Caco-2 (cell line): ENCODE results near the gene FOXP1. TPM values are rescaled to one million over a fixed set of nuclear protein-coding genes. Genes with fewer than 3 reads are reported as not detected.

Experiments used
- BruUV-seq: library from RNA; stranded (reverse); fragments of 400-500 nt; replicated peaks from 2 replicates; lab custom pipeline; 2021; lab: Mats Ljungman, UMichigan
- CTCF ChIA-PET: fragments of 300-600 bp; sonication (Branson Sonifier 250); formaldehyde crosslinking; loops from one replicate; lab custom pipeline; 2022; ENCODE audit warnings: antibody characterized with exemption; lab: Charles Lee
- POLR2A ChIA-PET: fragments of 300-600 bp; sonication (Branson Sonifier 250); formaldehyde crosslinking; loops from one replicate; lab custom pipeline; 2022; ENCODE audit warnings: antibody characterized with exemption; lab: Charles Lee
- DNase-seq, 2 experiments: peaks; one replicate each; pipeline versions ENCODE4 v3.0.0 to v3.0.0-alpha.2; 2020 to 2022
- H3K27me3 ChIP-seq: replicated peaks from 2 replicates; pipeline ENCODE4 v1.6.0; 2011; ENCODE audit warnings: low read length; ENCODE audit not compliant: control insufficient read depth, insufficient read depth
- H3K36me3 ChIP-seq: 2 replicates; pipeline ENCODE4 v1.5.1; 2011; ENCODE audit warnings: low read length; ENCODE audit not compliant: control insufficient read depth, insufficient read depth
- H3K4me1 ChIP-seq: fragments of 250-450 bp; sonication (Bioruptor Pico); 2 replicates; pipeline ENCODE4 v1.5.1; 2020; ENCODE audit warnings: mild to moderate bottlenecking
- H3K4me3 ChIP-seq: 2 replicates; pipeline ENCODE4 v1.5.1; 2011; ENCODE audit warnings: low read depth, mild to moderate bottlenecking, control low read depth, low read length
- H3K9me3 ChIP-seq: fragments of 250-450 bp; sonication (Bioruptor Pico); 2 replicates; pipeline ENCODE4 v1.5.1; 2020; ENCODE audit warnings: mild to moderate bottlenecking, moderate library complexity
- H3K27ac Mint-ChIP-seq: one replicate; pipeline ENCODE4 v1.8.0; 2022; ENCODE audit warnings: mixed read lengths; ENCODE audit not compliant: unreplicated experiment
- H3K27me3 Mint-ChIP-seq: one replicate; pipeline ENCODE4 v1.8.0; 2022; ENCODE audit warnings: mixed read lengths; ENCODE audit not compliant: insufficient read depth, unreplicated experiment
- H3K36me3 Mint-ChIP-seq: one replicate; pipeline ENCODE4 v1.8.0; 2022; ENCODE audit warnings: mild to moderate bottlenecking, mixed read lengths; ENCODE audit not compliant: insufficient read depth, unreplicated experiment
- H3K4me1 Mint-ChIP-seq: one replicate; pipeline ENCODE4 v1.8.0; 2022; ENCODE audit warnings: low read depth, mixed read lengths; ENCODE audit not compliant: unreplicated experiment
- H3K4me3 Mint-ChIP-seq: one replicate; pipeline ENCODE4 v1.8.0; 2022; ENCODE audit warnings: mild to moderate bottlenecking, moderate library complexity, mixed read lengths; ENCODE audit not compliant: unreplicated experiment
- H3K9me3 Mint-ChIP-seq: one replicate; pipeline ENCODE4 v1.8.0; 2022; ENCODE audit warnings: mixed read lengths; ENCODE audit not compliant: unreplicated experiment
- intact Hi-C: fragments of 100-400 bp; cut with micrococcal nuclease; formaldehyde crosslinking; loops from one replicate; pipeline ENCODE4 v1.10.0; 2022; ENCODE audit not compliant: unreplicated experiment
- total RNA-seq: library from RNA; stranded (reverse); gene quantifications from 2 replicates; pipeline ENCODE4 v1.2.3, GENCODE V29; 2022
- TF ChIP-seq, protein P1 (sequence below), 2 experiments: fragments of 200-600 bp in 1 of 2; IDR thresholded peaks; 1 replicate in 1 of 2; 2 replicates in 1 of 2; pipeline versions ENCODE4 v1.5.1 to v1.8.0; 2011 to 2022; ENCODE audit warnings: antibody characterized with exemption in 1 of 2, control low read depth in 1 of 2, inconsistent platforms in 1 of 2, low read depth in 1 of 2, low read length in 1 of 2, mild to moderate bottlenecking in 1 of 2, moderate library complexity in 1 of 2; ENCODE audit not compliant: insufficient read depth in 1 of 2, severe bottlenecking in 1 of 2, unreplicated experiment in 1 of 2

FOXP1 gene
- total RNA-seq, 1 experiment from 2014 or later, result 131 TPM

DNA sequence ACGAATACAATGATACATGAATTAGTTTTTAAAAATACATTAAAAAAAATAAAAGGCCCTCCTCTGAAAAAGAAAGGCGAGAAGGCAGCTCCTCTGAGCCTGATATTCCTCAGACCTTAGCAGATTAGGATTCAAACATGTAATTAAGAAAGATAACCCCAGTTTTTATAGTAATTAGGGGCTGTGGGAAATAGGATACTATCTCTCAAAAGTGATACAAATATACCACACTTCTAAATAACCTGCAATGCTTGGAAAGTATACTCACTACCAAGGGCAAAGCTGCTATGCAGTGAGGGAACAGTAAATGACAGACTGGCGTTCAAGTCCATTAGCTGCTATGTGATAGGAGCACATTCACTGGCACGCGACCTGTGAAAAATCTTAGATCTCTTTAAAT is 445.1 kb downstream of the FOXP1 start:
- Mint-ChIP-seq H3K36me3 (peaks cover 6% of the 10 kb centered on the region), H3K4me3 (no peak overlapping the region), H3K27me3 (no peaks in the 10 kb centered on the region), H3K9me3 (no peaks in the 10 kb centered on the region), H3K4me1 (peaks cover 35% of the 10 kb centered on the region), H3K27ac (no peak overlapping the region)
- no peaks in the 10 kb centered on the region for H3K27me3 ChIP-seq
- BruUV-seq, result no TSS peak
- ChIA-PET POLR2A (no interaction called here), CTCF (no interaction called here)
- DNase-seq, result no peak
- no peaks in the 10 kb centered on the region for H3K9me3 ChIP-seq
- TF ChIP-seq, protein P1, sequence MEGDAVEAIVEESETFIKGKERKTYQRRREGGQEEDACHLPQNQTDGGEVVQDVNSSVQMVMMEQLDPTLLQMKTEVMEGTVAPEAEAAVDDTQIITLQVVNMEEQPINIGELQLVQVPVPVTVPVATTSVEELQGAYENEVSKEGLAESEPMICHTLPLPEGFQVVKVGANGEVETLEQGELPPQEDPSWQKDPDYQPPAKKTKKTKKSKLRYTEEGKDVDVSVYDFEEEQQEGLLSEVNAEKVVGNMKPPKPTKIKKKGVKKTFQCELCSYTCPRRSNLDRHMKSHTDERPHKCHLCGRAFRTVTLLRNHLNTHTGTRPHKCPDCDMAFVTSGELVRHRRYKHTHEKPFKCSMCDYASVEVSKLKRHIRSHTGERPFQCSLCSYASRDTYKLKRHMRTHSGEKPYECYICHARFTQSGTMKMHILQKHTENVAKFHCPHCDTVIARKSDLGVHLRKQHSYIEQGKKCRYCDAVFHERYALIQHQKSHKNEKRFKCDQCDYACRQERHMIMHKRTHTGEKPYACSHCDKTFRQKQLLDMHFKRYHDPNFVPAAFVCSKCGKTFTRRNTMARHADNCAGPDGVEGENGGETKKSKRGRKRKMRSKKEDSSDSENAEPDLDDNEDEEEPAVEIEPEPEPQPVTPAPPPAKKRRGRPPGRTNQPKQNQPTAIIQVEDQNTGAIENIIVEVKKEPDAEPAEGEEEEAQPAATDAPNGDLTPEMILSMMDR (IDR thresholded peaks at IDR 0.05; ENCODE audit: insufficient read depth in 1 of 2, low read depth in 1 of 2, low read length in 1 of 2, severe bottlenecking in 1 of 2, unreplicated experiment in 1 of 2), result no peak
- peaks cover 61% of the 10 kb centered on the region for H3K4me1 ChIP-seq
- no peak overlapping the region for H3K4me3 ChIP-seq
- H3K36me3 ChIP-seq, result no peaks in the 10 kb centered on the region
- intact Hi-C loops, result no loop called here

DNA sequence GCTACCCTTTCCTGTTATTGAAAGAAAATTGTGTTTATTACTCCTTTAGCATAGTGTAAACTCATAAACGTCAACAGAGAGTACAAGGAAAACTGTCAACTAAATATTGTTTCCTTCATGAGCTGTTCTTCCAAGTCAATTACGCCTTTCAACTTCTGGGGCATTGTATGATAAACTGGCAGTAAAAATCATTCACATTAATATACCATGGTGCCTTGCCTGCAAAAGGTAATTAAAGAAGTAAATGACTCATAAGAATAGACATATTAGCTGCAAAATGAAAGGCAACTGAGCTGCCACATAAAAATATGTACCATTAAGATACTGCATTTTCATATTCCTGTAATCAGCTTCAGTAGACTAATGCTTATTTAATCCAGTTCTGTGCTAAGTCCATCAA is 447.3 kb downstream of the FOXP1 start:
- no TSS peak for BruUV-seq
- Mint-ChIP-seq H3K36me3 (peaks cover 2% of the 10 kb centered on the region), H3K4me1 (peaks cover 28% of the 10 kb centered on the region), H3K27me3 (no peaks in the 10 kb centered on the region), H3K4me3 (no peak overlapping the region), H3K9me3 (no peaks in the 10 kb centered on the region), H3K27ac (no peak overlapping the region)
- Histone ChIP-seq H3K4me1 (peaks cover 62% of the 10 kb centered on the region), H3K4me3 (no peak overlapping the region), H3K9me3 (no peaks in the 10 kb centered on the region), H3K36me3 (no peaks in the 10 kb centered on the region; the same call in 1 of the 2 replicates), H3K27me3 (no peaks in the 10 kb centered on the region)
- TF ChIP-seq, protein P1 (IDR thresholded peaks at IDR 0.05; ENCODE audit: insufficient read depth in 1 of 2, low read depth in 1 of 2, low read length in 1 of 2, severe bottlenecking in 1 of 2, unreplicated experiment in 1 of 2), result no peak
- ChIA-PET CTCF (no interaction called here), POLR2A (no interaction called here)
- no peak for DNase-seq
- intact Hi-C loops, result no loop called here

DNA sequence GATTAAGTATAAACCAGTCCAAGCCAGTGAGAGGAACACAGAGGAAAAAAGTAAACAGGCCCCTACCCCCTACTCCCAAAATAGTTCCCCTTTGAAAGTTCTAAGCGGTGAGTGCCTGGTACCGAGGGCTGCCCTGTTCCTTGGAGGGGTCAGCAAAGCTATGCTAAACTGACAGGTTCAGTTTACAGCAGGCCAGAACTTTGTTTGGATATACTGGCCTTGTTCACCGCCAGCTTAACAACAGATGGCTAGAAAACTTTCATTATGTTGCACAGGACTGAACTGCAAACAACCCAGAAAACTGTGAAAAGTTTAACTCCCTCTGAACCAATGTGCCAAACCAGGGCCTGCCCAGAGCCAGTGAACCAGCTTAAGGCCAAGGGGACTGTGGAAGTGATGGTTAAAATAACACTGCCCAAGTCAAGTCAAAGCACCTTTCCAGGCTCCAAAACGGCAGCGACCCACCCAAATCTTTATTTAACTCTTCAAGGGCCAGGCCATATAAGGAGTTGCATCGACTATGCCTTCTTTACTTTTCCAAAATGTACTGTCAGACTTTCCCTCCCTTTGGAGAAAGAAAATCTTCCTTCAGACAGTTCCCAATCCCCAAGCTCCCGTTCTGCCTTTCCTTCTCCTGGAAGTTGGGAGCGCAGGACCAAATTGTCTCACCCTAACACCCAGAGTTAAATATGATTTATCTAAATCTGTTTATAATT is 448.0 kb downstream of the FOXP1 start:
- Mint-ChIP-seq H3K27me3 (no peaks in the 10 kb centered on the region), H3K27ac (peak overlapping the region; percentile 85), H3K4me3 (no peak overlapping the region), H3K36me3 (no peaks in the 10 kb centered on the region), H3K4me1 (peaks cover 20% of the 10 kb centered on the region), H3K9me3 (no peaks in the 10 kb centered on the region)
- TF ChIP-seq, protein P1 (IDR thresholded peaks at IDR 0.05; ENCODE audit: insufficient read depth in 1 of 2, low read depth in 1 of 2, low read length in 1 of 2, severe bottlenecking in 1 of 2, unreplicated experiment in 1 of 2), result no peak
- peak in 1 of 2 experiments; percentile 55 for DNase-seq
- H3K27me3 ChIP-seq, result no peaks in the 10 kb centered on the region
- H3K4me3 ChIP-seq, result no peak overlapping the region
- H3K4me1 ChIP-seq, result peaks cover 57% of the 10 kb centered on the region
- intact Hi-C loops, result no loop called here
- POLR2A ChIA-PET, result interaction anchor here (0.6 to 0.7 kb wide), 2 partner anchors 9 to 18 kb away, joined by 3 to 7 read pairs; no protein-coding TSS in a partner anchor
- H3K9me3 ChIP-seq, result no peaks in the 10 kb centered on the region
- no TSS peak for BruUV-seq
- H3K36me3 ChIP-seq, result no peaks in the 10 kb centered on the region; the same call in 1 of the 2 replicates
- CTCF ChIA-PET, result no interaction called here
